NCI-H446 (cell line): Measurements from ENCODE around the gene ABHD18.
A peak's percentile ranks its signal among the peaks of the same experiment; 100 is the strongest.

Source experiments
- DNase-seq, 2 experiments: peaks; one replicate each; lab custom pipeline; 2025; lab: John Stamatoyannopoulos, UW

ABHD18 gene

GRCh38 chr4:128068918-128069317 lies 103.7 kb downstream of the ABHD18 start:
- peak in 1 of 2 experiments; percentile 30 for DNase-seq

DNA sequence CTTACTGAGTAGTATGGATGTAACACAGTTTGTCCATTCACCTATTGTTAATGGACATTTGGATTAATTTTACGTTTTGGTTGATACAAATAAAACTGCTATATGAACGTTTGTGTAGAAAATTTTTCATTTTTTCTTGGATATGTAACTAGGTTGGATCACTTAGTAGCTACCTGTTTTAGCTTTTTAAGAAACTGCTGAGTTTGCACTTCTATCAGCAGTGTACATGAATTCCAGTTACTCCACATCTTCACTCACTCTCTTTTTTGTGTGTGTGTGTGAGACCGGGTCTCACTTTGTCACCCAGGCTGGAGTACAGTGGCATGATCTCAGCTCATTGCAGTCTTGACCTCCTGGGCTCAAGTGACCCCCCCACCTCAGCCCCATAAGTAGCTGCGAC lies 111.3 kb downstream of the ABHD18 start:
- DNase-seq: no peak
